22Rv1 (cell line): ENCODE results near the gene DRD4.

Experiments
- CTCF ChIP-seq: fragments of 450-650 bp; IDR thresholded peaks from 2 replicates; pipeline ENCODE4 v1.5.1; 2017; ENCODE audit warnings: mild to moderate bottlenecking
- ZFX ChIP-seq: fragments of 450-650 bp; IDR thresholded peaks from 2 replicates; pipeline ENCODE4 v1.6.1; 2017; ENCODE audit warnings: antibody characterized with exemption, borderline replicate concordance

GRCh38 chr11:615504-616319 is 21.4 kb upstream of the DRD4 start, which contains the start of gene IRF7:
- TF ChIP-seq CTCF (no peak), ZFX (no peak)
